Right renal pelvis (tissue), 4 donors: ENCODE data around the gene RSL24D1. TPM values are rescaled to one million over a fixed set of nuclear protein-coding genes. Genes with fewer than 3 reads are reported as not detected.

Source experiments
- polyA plus RNA-seq, 4 donors: library from polyadenylated mRNA; unstranded; fragments of 120-200 nt; gene quantifications; one replicate each; pipeline ENCODE4 v1.2.1, GENCODE V29; 2013; ENCODE audit not compliant: insufficient read length in 4 of 4

The RSL24D1 gene
- polyA plus RNA-seq, 4 donors: 132 to 150 (median 145) TPM

Other genes with a start within 250 kb of the RSL24D1 start
- gene RAB27A, start 92.9 kb upstream of the RSL24D1 start, polyA plus RNA-seq: 10 to 100 TPM; 16.9 to 22.4 (median 18.2) TPM
- gene PIGBOS1, start 122.2 kb upstream of the RSL24D1 start, polyA plus RNA-seq: 10 to 100 TPM; 14.2 to 17.9 (median 16.5) TPM
- 10 to 100 TPM; 17.2 to 22.6 (median 19.5) TPM for gene PIGB, start 122.3 kb upstream of the RSL24D1 start, polyA plus RNA-seq
- 10 to 100 TPM; 56.0 to 68.5 (median 63.1) TPM for gene CCPG1, start 211.4 kb upstream of the RSL24D1 start, polyA plus RNA-seq
- gene PIERCE2, start 211.6 kb upstream of the RSL24D1 start, polyA plus RNA-seq: 1 to 10 TPM; 5.3 to 8.0 (median 7.5) TPM